Activated T-helper 1 cell treated with Interleukin-2 at 50 U/mL for 16 hours (primary cell): ENCODE data around the gene TMEM126B.
"Not testable (repeated sequence)": the region's sequence is repeated elsewhere in the genome, so short reads cannot be mapped to it uniquely, and the experiment has no call there.

Experiments used
- DNase-seq: peaks from one replicate; pipeline ENCODE4 v3.0.0-alpha.2; 2020; ENCODE audit warnings: low read depth

The TMEM126B gene

GRCh38 chr11:85627998-85628770 lies at the start of gene TMEM126B:
Gene TMEM126B (plus strand): TSS chr11:85628593. CDS start chr11:85628608, 15 bp downstream.
- peak; percentile 93 for DNase-seq

- DNase-seq, result no peak
Observed at GRCh38 chr11:85582111-85582510, 46.3 kb upstream of the TMEM126B start.

- no peak for DNase-seq
Observed at GRCh38 chr11:85589373-85589772, 39.0 kb upstream of the TMEM126B start.

- no peak for DNase-seq
Observed at GRCh38 chr11:85590848-85591483, 37.4 kb upstream of the TMEM126B start.

- no peak for DNase-seq
Observed at GRCh38 chr11:85595285-85595884, 33.0 kb upstream of the TMEM126B start.

GRCh38 chr11:85596886-85597285 lies 31.5 kb upstream of the TMEM126B start:
- DNase-seq, result no peak

- no peak for DNase-seq
Observed at GRCh38 chr11:85599083-85599482, 29.3 kb upstream of the TMEM126B start.

GRCh38 chr11:85602526-85603213 lies 25.7 kb upstream of the TMEM126B start:
- no peak for DNase-seq

GRCh38 chr11:85603220-85603619 lies 25.2 kb upstream of the TMEM126B start:
- DNase-seq, result no peak

GRCh38 chr11:85606237-85606636 lies 22.2 kb upstream of the TMEM126B start:
- not testable (repeated sequence) for DNase-seq

GRCh38 chr11:85608621-85609020 lies 19.8 kb upstream of the TMEM126B start:
- not testable (repeated sequence) for DNase-seq

GRCh38 chr11:85609286-85609685 lies 19.1 kb upstream of the TMEM126B start:
- not testable (repeated sequence) for DNase-seq

- DNase-seq, result not testable (repeated sequence)
Observed at GRCh38 chr11:85611643-85612042, 16.8 kb upstream of the TMEM126B start.

- no peak for DNase-seq
Observed at GRCh38 chr11:85619499-85619898, 8.9 kb upstream of the TMEM126B start.

- DNase-seq, result no peak
Observed at GRCh38 chr11:85620256-85620655, 8.1 kb upstream of the TMEM126B start.

GRCh38 chr11:85626496-85626895 lies 1.9 kb upstream of the TMEM126B start:
- DNase-seq, result no peak

- no peak for DNase-seq
Observed at GRCh38 chr11:85627332-85627997, 928 bp upstream of the TMEM126B start, which contains the start of gene DLG2. Gene DLG2 (minus strand): TSS chr11:85627344.

- no peak for DNase-seq
Observed at GRCh38 chr11:85628771-85629341, 463 bp downstream of the TMEM126B start.

GRCh38 chr11:85634747-85635146 lies 6.4 kb downstream of the TMEM126B start:
- DNase-seq, result no peak

- DNase-seq, result no peak
Observed at GRCh38 chr11:85643191-85643614, 14.8 kb downstream of the TMEM126B start.

- DNase-seq, result no peak
Observed at GRCh38 chr11:85647078-85647477, 18.7 kb downstream of the TMEM126B start.
